ENCODE results near the gene TBC1D23.
A peak's percentile ranks its signal among the peaks of the same experiment; 100 is the strongest.
"Not testable (repeated sequence)": the region's sequence is repeated elsewhere in the genome, so short reads cannot be mapped to it uniquely, and the experiment has no call there.

Gene TBC1D23

DNA sequence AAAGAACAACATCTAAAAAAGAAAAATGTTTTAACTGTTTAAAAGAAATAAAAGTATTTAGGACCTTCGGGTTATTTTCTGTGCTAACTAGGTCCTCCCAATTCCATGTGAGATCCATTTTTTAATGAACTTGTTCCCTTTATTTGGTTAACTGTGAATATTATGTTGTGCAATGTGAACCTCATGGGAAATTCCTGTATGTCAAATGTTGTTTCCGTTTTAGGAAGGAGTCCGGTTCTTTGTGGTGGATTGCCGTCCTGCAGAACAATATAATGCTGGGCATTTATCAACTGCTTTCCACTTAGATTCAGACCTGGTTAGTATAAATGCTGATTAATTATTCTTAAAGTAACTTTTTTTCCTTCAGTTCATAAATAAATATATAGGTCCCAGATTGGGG, 38.2 kb downstream of the TBC1D23 start:
- DNase-seq (ENCODE audit: low spot score) = no peak

DNA sequence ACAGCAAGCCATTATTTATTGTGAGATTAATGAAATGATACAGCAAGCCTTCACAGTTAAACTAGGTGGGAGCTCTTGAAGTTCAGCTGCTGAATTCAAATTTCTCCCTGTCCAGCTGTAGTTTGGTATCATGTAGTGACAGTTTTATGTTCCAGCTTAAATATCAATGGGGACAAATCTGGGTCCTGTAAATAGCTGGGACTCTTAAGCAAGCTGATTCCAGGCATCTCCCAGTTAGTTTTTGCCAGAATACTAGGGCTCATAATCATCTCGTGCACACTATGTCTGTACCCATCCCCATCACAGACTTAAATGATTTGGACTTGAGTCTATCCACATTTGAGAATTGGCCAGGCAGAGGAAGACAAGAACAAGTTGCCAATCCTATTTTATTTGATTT, 45.9 kb downstream of the TBC1D23 start:
- no peak for DNase-seq (ENCODE audit: low spot score)

DNA sequence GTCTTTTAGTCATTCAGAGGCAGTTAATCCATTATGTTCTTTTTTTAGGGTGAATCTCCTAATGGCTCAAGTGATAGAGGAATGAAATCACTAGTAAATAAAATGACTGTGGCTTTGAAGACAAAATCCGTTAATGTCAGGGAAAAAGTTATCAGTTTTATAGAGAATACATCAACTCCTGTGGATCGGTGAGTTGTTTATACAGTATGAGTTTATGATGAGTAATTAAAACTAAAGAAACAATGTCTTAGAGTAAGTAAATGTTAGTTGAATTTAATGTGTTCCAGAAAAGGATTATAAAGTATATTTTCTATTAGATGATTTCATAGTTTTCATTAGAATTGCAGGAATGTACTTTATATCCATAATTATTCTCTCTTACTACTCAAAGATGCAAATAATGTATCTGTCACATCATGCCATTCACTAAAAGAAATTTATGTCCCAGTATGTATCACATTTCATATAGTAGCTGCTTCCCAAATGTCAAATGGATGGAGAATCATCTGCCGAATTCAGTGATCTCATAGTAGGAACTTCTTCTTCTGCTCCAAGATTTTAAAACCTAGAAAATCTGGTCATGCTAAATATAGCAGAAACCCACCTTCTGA, 49.7 kb downstream of the TBC1D23 start:
- no peak for DNase-seq (ENCODE audit: low spot score)

DNA sequence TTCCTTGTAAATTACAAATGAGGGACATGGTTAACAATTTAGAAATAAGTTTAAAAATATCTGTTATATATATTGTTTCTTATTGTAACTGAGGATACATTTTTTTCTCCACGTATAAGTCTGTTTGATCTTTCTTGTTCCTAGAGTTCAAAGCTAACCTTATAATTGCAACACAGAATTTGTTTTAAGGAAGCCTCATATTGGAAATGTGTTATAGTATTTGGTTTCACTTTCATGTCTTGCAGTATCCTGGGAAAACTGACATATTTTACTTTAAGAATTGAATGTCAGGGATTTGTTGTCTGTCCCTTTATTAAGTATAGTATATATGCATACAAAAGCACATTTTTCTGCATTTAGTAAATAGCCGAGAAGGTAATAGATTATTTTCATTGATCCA, 50.2 kb downstream of the TBC1D23 start:
- DNase-seq (ENCODE audit: low spot score) = no peak

DNA sequence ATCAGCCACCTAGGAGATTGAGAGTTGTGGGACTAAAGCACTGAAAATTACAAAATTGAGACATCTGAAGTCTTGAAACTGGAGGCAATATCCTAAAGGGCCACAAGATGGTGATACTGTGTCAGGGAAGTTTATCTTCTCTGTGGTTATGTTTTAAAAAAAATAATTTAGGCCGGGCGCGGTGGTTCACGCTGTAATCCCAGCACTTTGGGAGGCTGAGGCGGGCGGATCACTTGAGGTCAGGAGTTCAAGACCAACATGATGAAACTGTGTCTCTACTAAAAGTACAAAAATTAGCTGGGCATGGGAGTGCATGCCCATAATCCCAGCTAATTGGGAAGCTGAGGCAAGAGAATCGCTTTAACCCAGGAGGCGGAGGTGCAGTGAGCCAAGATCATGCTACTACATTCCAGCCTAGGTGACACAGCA, 55.9 kb downstream of the TBC1D23 start:
- peak; percentile 65 for DNase-seq (ENCODE audit: low spot score)

DNA sequence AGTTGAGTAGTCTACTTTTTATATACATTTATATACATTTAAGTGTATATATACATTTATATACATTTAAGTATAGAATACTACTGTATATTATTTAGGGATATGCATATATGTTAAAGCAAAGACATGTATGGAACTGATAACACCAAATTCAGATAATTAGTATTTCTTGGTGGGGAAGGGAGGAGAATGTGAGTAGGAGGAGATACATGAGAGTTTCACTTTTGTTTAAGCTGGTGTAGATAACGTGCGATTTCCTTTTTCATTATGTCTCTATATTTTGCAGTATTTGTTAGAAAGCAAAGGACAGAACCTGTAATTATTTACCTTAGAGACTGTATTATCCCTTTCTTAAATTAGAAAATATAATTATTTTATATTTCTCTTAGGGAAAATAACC, 57.1 kb downstream of the TBC1D23 start:
- DNase-seq (ENCODE audit: low spot score) = no peak

DNA sequence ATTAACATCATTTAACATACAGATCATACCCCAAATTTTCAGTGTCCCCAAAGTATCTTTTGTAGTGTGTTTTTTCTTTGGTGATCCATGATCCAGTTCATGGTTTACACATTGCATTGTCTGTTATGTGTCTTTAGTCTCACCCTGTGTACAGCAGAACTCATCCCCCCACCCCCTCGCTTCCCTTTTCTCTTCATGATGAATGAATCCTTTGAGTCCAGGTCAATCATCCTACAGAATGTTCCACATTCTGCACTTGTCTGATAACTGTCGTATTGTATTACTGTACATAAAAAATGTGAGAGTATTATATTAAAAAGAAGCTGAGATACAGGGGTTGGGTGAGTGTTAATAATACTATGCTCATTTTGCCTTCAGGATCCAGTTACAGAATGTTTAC, 59.2 kb downstream of the TBC1D23 start:
- DNase-seq (ENCODE audit: low spot score) = no peak

DNA sequence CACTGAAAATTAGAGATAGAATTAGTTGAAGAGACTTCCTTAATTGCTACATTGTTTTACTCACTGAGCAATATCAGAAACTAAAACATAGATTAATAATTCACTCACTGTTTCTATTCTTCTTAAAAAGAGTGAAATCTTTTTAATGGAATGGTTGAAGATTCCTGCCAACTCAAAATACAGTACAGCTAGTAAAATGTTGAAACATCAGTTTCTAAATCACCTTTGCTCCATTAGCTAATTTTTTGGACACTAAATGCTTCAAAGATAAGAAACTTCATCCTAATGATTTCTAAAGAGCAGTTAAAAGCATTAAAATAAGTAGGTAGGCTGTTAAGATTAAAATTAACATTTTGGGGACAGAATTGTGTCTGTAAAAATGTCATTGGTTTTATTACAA, 63.3 kb downstream of the TBC1D23 start:
- no peak for DNase-seq (ENCODE audit: low spot score)

DNA sequence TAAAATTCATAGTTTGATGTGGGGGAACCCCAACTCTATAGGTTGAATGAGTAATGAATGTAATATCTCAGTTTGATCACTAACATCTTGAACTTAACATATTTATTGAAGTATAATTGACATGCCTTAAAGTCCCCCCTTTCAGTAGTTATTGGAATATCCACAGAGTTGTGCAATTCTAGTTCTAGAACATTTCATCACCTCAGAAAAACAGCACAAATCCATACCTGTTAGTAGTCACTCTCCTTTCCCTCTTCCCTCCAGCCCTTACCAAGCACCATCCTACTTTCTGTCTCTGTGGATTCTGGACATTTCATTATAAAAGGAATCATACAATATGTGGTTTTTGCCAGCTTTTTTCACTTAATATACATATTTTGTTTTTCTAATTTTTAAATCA, 65.0 kb downstream of the TBC1D23 start:
- DNase-seq (ENCODE audit: low spot score) = no peak

DNA sequence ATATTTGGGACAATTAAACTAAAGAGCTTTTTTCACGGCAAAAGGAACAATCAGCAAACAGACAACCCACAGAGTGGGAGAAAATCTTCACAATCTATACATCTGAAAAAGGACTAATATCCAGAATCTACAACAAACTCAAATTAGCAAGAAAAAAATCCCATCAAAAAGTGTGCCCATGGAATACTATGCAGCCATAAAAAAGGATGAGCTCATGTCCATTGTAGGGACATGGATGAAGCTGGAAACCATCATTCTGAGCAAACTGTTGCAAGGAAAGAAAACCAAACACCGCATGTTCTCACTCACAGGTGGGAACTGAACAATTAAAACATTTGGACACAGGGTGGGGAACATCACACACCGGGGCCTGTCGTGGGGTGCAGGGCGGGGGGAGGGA, 66.6 kb downstream of the TBC1D23 start:
- not testable (repeated sequence) for DNase-seq (ENCODE audit: low spot score)

DNA sequence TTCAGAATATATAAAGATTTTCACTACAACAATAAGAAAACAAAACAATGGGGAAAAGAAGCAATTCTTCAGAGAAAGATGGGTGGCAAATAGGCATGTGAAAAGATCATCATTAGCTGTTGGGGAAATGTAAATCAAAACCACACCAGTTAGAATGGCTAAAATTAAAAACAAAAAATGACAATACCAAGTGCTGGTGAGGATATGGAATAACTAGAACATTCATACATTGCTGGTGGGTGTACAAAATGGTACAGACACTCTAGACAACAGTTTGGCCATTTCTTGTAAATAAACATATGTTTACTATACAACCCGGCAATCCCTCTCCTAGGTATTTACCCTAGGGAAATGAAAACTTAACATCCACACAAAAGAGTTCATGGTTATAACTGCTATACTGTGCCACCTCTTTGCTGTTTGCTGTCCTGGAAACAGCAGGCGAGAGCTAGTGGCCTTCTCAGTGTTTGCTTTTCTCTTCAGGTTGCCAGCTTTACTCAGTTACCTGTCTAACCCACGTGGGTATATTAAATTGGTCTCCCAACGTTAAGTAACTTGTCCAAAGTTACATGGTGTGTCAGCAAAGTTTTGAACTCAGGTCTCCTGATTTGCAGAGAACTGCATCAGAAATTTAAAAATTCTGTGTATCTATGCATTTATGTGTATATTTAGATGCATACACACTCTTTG, 69.2 kb downstream of the TBC1D23 start:
- DNase-seq (ENCODE audit: low spot score) = no peak

DNA sequence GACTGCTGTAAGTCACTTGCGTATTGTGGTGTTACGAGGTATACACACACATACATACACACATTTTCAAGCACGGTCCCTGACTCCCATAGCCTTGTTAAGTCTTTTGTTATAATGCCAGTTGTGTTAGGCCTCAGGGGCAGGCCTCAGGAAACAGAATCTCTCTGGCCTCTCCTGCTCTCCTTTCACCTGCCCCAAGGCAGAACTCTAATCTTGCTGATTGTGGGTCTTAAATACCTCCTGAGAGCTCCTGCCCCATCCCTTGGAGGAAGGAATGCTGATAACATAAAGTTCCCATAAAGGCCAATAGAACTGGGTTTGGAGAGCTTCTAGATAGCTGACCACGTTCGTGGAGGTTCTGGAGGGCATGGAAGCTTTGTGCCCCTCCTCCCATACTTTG, 69.9 kb downstream of the TBC1D23 start:
- DNase-seq (ENCODE audit: low spot score) = no peak

DNA sequence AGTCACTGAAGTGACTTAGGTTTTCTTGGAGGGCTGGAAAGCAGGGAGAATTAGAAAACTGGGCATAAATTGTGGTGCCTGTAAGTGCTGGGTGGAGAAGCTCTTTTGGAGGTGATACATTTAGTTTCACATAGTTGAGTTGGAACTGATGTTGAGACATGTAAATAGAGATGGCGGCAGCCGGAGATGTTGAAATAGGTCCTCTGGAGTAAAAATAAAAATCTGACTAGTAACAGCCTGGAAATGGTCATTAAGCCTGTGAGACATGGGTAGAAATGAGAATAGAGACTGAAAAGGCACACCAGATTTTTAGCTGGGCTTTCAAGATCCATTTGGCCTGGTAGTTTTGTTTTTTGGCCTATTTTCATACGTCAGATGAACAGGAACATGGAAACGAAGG, 70.9 kb downstream of the TBC1D23 start:
- DNase-seq (ENCODE audit: low spot score) = no peak

DNA sequence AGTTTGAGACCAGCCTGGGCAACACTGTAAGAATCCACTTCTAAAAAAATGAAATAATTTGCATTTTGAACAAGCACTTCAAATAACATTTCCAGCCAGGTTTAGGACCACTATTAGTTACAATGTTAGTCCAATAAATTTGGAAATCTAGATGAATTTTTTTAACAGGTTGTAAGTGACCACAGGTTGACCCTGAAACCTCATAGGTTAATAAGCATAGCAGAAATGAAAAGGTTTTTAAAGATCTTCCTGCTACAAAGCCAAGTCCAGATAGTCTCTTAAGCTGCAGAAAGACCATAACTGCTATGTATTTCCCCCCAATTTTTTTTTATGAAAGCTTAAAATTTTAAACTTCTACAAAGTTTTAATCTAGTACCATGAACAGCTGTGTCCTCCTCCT, 72.3 kb downstream of the TBC1D23 start:
- DNase-seq (ENCODE audit: low spot score) = no peak

DNA sequence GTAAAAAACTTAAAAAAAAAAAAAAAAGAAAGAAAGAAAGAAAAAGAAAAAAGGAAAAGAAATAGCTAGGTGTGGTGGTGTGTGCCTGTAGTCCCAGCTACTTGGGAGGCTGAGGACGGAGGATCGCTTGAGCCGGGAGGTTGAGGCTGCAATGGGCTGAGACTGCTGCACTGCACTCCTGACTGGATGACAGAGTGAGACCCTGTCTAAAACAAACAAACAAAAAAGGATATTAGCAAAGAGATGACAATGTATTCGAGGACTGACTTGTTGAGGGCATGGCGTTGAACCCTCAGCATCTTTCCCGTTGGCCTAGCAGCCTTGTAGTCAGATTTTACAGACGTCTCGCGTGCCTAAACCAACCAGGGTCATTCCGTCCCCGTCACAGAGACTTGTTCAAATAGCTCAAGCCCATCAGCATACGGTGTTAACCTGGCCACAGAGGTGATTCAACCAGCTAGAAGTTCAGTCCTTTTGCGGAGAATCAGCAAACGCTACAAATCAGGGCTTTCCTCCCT, 73.2 kb downstream of the TBC1D23 start:
- DNase-seq (ENCODE audit: low spot score) = no peak

DNA sequence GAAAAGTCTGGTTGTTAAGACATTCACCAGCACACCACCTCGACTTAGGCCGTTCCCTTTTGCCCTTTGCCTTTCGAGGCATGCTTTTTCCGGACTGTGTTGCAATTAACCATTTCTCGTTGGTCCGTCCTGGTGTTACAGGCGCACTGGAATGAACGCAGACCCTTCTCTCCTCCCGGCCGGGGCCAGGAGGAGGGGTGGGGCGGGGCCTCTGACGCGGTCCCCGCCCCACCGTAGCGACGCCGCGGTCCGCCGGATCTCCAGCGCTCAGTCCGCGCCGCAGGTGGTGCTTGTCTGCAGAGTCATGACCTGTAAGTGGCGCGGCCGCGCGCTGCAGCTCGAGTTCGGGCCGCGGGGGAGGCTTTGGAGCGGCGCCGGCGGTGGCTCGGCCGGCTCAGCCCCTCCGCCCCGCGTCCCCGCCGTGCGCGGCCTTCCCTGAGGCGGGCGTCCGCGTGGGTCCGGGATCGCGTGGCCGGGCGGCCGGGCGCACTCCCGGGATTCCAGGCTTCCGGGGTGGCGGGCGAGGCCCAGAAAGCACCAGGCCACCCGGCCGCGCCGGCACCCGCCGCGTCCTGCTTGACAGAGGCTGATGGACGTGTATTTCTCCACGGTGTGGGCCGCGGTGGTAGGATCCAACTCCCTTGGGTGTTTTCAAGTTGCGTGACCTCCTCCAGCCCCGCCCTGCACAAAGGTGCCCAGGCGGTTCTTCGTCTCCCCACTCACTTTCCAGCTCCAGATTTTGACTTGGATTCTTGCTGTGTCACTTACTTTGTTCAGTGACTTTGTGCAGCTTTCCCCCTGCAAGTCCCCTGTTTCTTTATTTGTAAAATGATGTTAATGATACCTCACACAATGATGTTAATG, 73.9 kb downstream of the TBC1D23 start, which contains the start of gene NIT2:
Gene NIT2, plus strand, starts transcription at position 270 of the 864 bp plus-strand sequence. Its CDS starts 35 bp downstream, at position 305.
- DNase-seq (ENCODE audit: low spot score) = peak; percentile 96

DNA sequence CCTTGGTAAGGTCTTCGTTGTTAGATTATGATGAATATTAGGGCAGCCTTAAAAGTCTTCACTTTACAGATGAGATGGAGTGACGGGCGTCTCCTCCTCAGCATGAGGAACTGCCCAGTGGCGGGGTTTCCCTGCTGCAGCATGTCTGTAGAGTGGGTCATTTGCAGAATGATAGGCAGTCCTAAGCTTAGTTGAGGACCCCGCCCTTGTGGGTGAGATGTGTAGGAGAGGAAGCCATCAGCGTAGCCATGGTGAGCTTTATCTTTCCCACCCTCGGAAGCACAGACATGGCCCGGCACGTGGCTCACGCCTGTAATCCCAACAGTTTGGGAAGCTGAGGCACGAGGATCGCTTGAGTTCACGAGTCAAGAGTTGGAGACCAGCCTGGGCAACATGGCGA, 74.6 kb downstream of the TBC1D23 start:
- peak; percentile 7 for DNase-seq (ENCODE audit: low spot score)

DNA sequence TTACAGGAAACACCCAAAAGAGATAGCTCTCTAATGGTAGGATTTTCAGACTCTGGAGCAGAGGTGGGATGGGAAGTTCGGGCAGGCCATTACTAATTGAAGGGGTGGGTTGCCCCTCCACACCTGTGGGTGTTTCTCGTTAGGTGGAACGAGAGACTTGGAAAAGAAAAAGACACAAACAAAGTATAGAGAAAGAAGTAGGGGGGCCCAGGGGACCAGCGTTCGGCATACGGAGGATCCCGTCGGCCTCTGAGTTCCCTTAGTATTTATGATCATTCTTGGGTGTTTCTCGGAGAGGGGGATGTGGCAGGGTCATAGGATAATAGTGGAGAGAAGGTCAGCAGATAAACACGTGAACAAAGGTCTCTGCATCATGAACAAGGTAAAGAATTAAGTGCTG, 75.4 kb downstream of the TBC1D23 start:
- DNase-seq (ENCODE audit: low spot score) = not testable (repeated sequence)

DNA sequence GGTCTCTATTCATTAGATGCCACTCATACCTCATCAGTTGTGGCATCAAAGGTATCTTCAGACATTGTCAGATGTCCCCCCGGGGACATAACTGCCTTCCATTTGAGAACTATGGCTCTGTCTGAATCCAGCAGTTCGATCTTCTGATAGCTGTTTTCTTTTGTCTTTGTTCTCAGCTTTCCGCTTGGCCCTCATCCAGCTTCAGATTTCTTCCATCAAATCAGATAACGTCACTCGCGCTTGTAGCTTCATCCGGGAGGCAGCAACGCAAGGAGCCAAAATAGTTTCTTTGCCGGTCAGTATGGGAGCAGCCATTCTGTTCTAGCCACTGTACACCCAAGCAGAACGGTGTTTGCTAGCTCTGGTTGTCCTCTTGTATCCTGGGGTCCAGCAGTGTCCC, 78.1 kb downstream of the TBC1D23 start:
- no peak for DNase-seq (ENCODE audit: low spot score)

DNA sequence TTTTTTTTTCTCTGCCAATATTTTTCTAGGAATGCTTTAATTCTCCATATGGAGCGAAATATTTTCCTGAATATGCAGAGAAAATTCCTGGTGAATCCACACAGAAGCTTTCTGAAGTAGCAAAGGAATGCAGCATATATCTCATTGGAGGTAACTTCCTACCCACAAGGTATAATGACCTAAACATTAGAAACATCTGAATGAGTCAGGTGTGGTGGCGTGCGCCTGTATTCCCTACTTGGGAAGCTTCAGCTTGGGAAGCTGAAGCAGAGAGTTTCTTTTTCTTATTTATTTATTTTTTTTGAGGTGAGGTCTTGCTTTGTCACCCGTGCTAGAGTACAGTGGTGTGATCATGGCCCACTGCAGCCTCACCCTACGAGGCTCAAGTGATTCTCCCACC, 79.0 kb downstream of the TBC1D23 start:
- no peak for DNase-seq (ENCODE audit: low spot score)

DNA sequence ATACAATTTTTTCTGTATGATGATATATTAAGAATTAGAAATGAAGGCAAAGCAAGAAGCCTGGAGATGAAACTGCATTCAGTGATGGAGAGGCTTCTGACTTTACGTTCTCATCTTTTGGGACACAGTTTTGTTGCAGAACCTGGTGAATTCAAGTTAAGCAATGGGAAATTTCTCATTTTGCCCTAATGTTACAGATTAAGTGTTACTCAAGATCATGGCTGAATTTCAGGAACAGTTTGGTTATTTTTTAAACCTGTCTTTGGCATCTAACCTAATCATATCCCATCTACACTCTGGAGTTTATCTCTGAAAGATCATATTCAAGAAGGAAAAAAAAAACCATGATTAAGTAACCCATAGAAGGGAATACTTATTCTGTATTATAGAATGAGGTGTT, 79.7 kb downstream of the TBC1D23 start:
- DNase-seq (ENCODE audit: low spot score) = no peak

DNA sequence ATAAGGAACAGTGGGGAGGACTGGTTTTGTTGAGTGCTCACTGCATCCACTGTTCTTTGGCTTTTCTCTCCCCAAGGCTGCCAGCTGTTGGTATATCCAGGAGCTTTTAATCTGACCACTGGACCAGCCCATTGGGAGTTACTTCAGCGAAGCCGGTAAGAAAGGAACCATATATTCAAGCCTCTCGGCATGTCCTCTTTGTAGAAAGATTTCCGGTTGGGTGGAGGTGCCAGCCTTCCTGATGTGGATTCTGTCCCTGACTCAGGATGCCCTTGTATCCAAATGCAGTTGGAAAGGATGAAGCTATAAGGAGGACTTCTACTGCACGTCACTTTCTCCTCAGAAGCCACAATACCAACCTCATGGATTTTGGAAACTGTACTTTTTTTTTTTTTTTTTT, 87.9 kb downstream of the TBC1D23 start:
- no peak for DNase-seq (ENCODE audit: low spot score)

DNA sequence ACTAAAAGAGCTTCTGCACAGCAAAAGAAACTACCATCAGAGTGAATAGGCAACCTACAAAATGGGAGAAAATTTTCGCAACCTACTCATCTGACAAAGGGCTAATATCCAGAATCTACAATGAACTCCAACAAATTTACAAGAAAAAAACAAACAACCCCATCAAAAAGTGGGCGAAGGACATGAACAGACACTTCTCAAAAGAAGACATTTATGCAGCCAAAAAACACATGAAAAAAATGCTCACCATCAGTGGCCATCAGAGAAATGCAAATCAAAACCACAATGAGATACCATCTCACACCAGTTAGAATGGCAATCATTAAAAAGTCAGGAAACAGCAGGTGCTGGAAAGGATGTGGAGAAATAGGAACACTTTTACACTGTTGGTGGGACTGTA, 91.0 kb downstream of the TBC1D23 start:
- DNase-seq (ENCODE audit: low spot score) = not testable (repeated sequence)

Data from GM03348 (cell line).